K562 (cell line): Measurements from ENCODE around the gene LYST. TPM values are rescaled to one million over a fixed set of nuclear protein-coding genes. Genes with fewer than 3 reads are reported as not detected.

ENCODE experiments used
- ATAC-seq: fragments of 200-7000 bp; cut with Tn5 transposase; 3 replicates; pipeline ENCODE4 v1.9.1; 2020; ENCODE audit warnings: moderate library complexity
- BruUV-seq: library from RNA; stranded (reverse); fragments of 400-500 nt; replicated peaks from 2 replicates; lab custom pipeline; 2021; lab: Mats Ljungman, UMichigan
- CTCF ChIA-PET: fragments of 300-600 bp; formaldehyde crosslinking; extraction: SDS; loops from one replicate; lab custom pipeline; 2021; ENCODE audit warnings: low intra/inter-chr PET ratio; lab: Yijun Ruan, JAX
- POLR2A ChIA-PET: fragments of 300-600, 350-650 bp; sonication (Branson Sonifier 250); formaldehyde crosslinking; extraction: SDS; loops from one replicate; lab custom pipeline; 2021; ENCODE audit warnings: antibody characterized with exemption, inconsistent platforms; lab: Yijun Ruan, JAX
- DNase-seq, 4 experiments: peaks; one replicate each; pipeline versions ENCODE4 v3.0.0 to v3.0.0-alpha.2; 2011 to 2018; ENCODE audit warnings: low spot score in 3 of 4, mixed read lengths in 3 of 4; ENCODE audit errors: extremely low read depth in 1 of 4
- FAIRE-seq: peaks from 2 replicates; lab custom pipeline; 2011; peaks lifted over from hg19 to GRCh38; lab: Jason Lieb, UNC
- H2AFZ ChIP-seq: 2 replicates; pipeline ENCODE4 v1.6.0; 2011; ENCODE audit warnings: low read depth, low read length, control low read depth, inconsistent platforms
- H3K27ac ChIP-seq: fragments of 200-600 bp; 3 replicates; pipeline ENCODE4 v1.8.0; 2011; ENCODE audit warnings: low read depth, mild to moderate bottlenecking, control low read depth, inconsistent platforms, low read length, moderate library complexity, mixed read lengths; ENCODE audit errors: extremely low read depth
- H3K27me3 ChIP-seq, 2 experiments: fragments of 300-600 bp in 1 of 2; 2 replicates in 1 of 2; 3 replicates in 1 of 2; pipeline versions ENCODE4 v1.6.0 to v1.8.0; 2011; ENCODE audit warnings: inconsistent platforms in 2 of 2, low read length in 2 of 2, mild to moderate bottlenecking in 1 of 2, mixed read lengths in 1 of 2, moderate library complexity in 1 of 2; ENCODE audit not compliant: control insufficient read depth in 2 of 2, insufficient read depth in 2 of 2
- H3K36me3 ChIP-seq: fragments of 300-600 bp; 3 replicates; pipeline ENCODE4 v1.8.0; 2011; ENCODE audit warnings: mild to moderate bottlenecking, low read length, inconsistent platforms; ENCODE audit not compliant: control insufficient read depth, insufficient read depth
- H3K4me1 ChIP-seq, 2 experiments: fragments of 200-600 bp in 1 of 2; replicated peaks in 1 of 2; 2 replicates in 1 of 2; 3 replicates in 1 of 2; pipeline versions ENCODE4 v1.5.1 to v1.8.0; 2011; ENCODE audit warnings: inconsistent platforms in 2 of 2, low read length in 2 of 2, mild to moderate bottlenecking in 1 of 2, mixed read lengths in 1 of 2, moderate library complexity in 1 of 2; ENCODE audit not compliant: control insufficient read depth in 2 of 2, insufficient read depth in 2 of 2
- H3K4me2 ChIP-seq: 2 replicates; pipeline ENCODE4 v1.6.1; 2011; ENCODE audit warnings: low read length, control low read depth, inconsistent platforms, mixed read lengths; ENCODE audit not compliant: insufficient read depth
- H3K4me3 ChIP-seq: fragments of 200-600 bp; sonication (generic), shearing (Covaris generic); 2 replicates; pipeline ENCODE4 v1.5.1; 2016; ENCODE audit warnings: control low read depth, inconsistent platforms
- H3K79me2 ChIP-seq: fragments of 200-600 bp; 3 replicates; pipeline ENCODE4 v1.8.0; 2011; ENCODE audit warnings: low read length, inconsistent platforms; ENCODE audit not compliant: control insufficient read depth, insufficient read depth
- H3K9ac ChIP-seq, 2 experiments: 2 replicates each; pipeline versions ENCODE4 v1.6.0 to v1.6.1; 2011; ENCODE audit warnings: low read depth in 2 of 2, low read length in 2 of 2, control low read depth in 1 of 2, inconsistent platforms in 1 of 2, mild to moderate bottlenecking in 1 of 2, mixed read lengths in 1 of 2; ENCODE audit not compliant: insufficient read depth in 1 of 2
- H3K9me1 ChIP-seq: one replicate; pipeline ENCODE4 v1.6.0; 2011; ENCODE audit warnings: inconsistent platforms, mild to moderate bottlenecking, low read length, moderate library complexity; ENCODE audit not compliant: control insufficient read depth, insufficient read depth
- H3K9me3 ChIP-seq: replicated peaks from 2 replicates; pipeline ENCODE4 v1.5.1; 2011; ENCODE audit warnings: low read depth, low read length, inconsistent platforms; ENCODE audit not compliant: control insufficient read depth, insufficient read depth
- H4K20me1 ChIP-seq: replicated peaks from 2 replicates; pipeline ENCODE4 v1.6.1; 2011; ENCODE audit warnings: low read length, inconsistent platforms, mixed read lengths; ENCODE audit not compliant: control insufficient read depth, insufficient read depth
- MCM5 ChIP-seq: fragments of 450-650 bp; IDR thresholded peaks from 2 replicates; pipeline ENCODE4 v1.6.1; 2016; ENCODE audit warnings: low read depth
- MCM7 ChIP-seq, 2 experiments: fragments of 450-650 bp; IDR thresholded peaks; 2 replicates each; pipeline ENCODE4 v1.6.1; 2016 to 2018
- TAF9B ChIP-seq: fragments of 450-650 bp; IDR thresholded peaks from 2 replicates; pipeline ENCODE4 v1.6.1; 2018; ENCODE audit warnings: mild to moderate bottlenecking; ENCODE audit not compliant: partially characterized antibody
- U2AF2 ChIP-seq: fragments of 200-400 bp; formaldehyde crosslinking; optimal IDR thresholded peaks from 2 replicates; pipeline ENCODE3; 2017; ENCODE audit warnings: low read depth, mild to moderate bottlenecking, low read length
- ZBTB7A ChIP-seq: IDR thresholded peaks from 2 replicates; pipeline ENCODE4 v1.6.1; 2011; ENCODE audit warnings: low read depth, mild to moderate bottlenecking, low read length, moderate library complexity, borderline replicate concordance; ENCODE audit not compliant: control insufficient read depth
- ZNF239 ChIP-seq: fragments of 250-450 bp; sonication (Bioruptor Pico); IDR thresholded peaks from 2 replicates; pipeline ENCODE4 v1.4.0; 2020; ENCODE audit warnings: mild to moderate bottlenecking
- ZNF384 ChIP-seq: IDR thresholded peaks from 2 replicates; pipeline ENCODE4 v1.6.1; 2012; ENCODE audit warnings: low read depth, low read length, improper control_type of control experiment
- ZNF445 ChIP-seq: fragments of 250-450 bp; sonication (Bioruptor Pico); IDR thresholded peaks from 2 replicates; pipeline ENCODE4 v1.4.0; 2020; ENCODE audit warnings: low read depth, mild to moderate bottlenecking, moderate library complexity
- ZNF707 ChIP-seq: fragments of 250-450 bp; sonication (Bioruptor Pico); conservative IDR thresholded peaks from 2 replicates; pipeline ENCODE4 v1.8.0; 2022; ENCODE audit warnings: inconsistent platforms, mild to moderate bottlenecking, moderate library complexity
- ZNF778 ChIP-seq: fragments of 450-650 bp; formaldehyde crosslinking; IDR thresholded peaks from 2 replicates; pipeline ENCODE4 v1.4.0; 2020; ENCODE audit warnings: mild to moderate bottlenecking, moderate library complexity
- WGBS: fragments of 100-300 bp; shearing (Covaris generic); methylation state at CpG from one replicate; pipeline ENCODE4 v1.1.6; 2016; ENCODE audit warnings: low coverage, mixed read lengths; ENCODE audit not compliant: insufficient coverage; ENCODE audit errors: missing lambda C conversion rate; 5-methylcytosine and 5-hydroxymethylcytosine counted together
- in situ Hi-C: fragments of 300-500 bp; cut with MboI; formaldehyde crosslinking; loops from 4 replicates; pipeline ENCODE4 v1.15.0; 2018; ENCODE audit warnings: inconsistent platforms, mixed read lengths
- intact Hi-C: fragments of 100-400 bp; cut with micrococcal nuclease; formaldehyde crosslinking; loops from 2 replicates; pipeline ENCODE4 v1.14.2; 2022
- polyA plus RNA-seq, 8 experiments: library from polyadenylated mRNA; depleted of rRNA in 4 of 8; stranded (reverse) in 5 of 8; unstranded in 3 of 8; fragments of >200 nt; fragmentation: Nextera tagmentation in 2 of 8; fragmentation: Illumina TruSeq in 1 of 8; extraction: Ambion mirVana in 2 of 8; extraction: Trizol in 1 of 8; gene quantifications; 2 replicates each; pipeline versions ENCODE4 v1.2.1 to v1.2.3, GENCODE V29; 2011 to 2014; ENCODE audit warnings: inconsistent platforms in 1 of 8, missing spikeins in 1 of 8
- total RNA-seq, 7 experiments: library from RNA; depleted of rRNA in 6 of 7; stranded (reverse); fragments of >200 nt in 6 of 7; fragmentation: Illumina TruSeq in 2 of 7; extraction: Trizol in 2 of 7; gene quantifications; 2 replicates each; pipeline versions ENCODE4 v1.2.1 to v1.2.3, GENCODE V29; 2011 to 2021; ENCODE audit warnings: low replicate concordance in 1 of 7
- TF ChIP-seq, protein P1 (sequence below): sonication (generic); formaldehyde crosslinking; IDR thresholded peaks from 2 replicates; pipeline ENCODE4 v1.8.0; 2022; ENCODE audit warnings: missing genetic modification reagents, mild to moderate bottlenecking, borderline replicate concordance
- TF ChIP-seq, protein P2 (sequence below), 2 experiments: fragments of 450-650 bp; conservative IDR thresholded peaks; 2 replicates each; pipeline ENCODE4 v1.6.1; 2017; ENCODE audit warnings: mild to moderate bottlenecking in 2 of 2, moderate library complexity in 2 of 2
- TF ChIP-seq, protein P3 (sequence below): sonication (generic); formaldehyde crosslinking; IDR thresholded peaks from 2 replicates; pipeline ENCODE4 v1.8.0; 2022; ENCODE audit warnings: mild to moderate bottlenecking, low read depth, missing genetic modification reagents
- TF ChIP-seq, protein P4 (sequence below): sonication (generic); formaldehyde crosslinking; IDR thresholded peaks from 2 replicates; pipeline ENCODE4 v1.8.0; 2023; ENCODE audit warnings: mild to moderate bottlenecking, missing genetic modification reagents

LYST gene
- total and polyA plus RNA-seq, 9 of the 15 experiments (the other 6 are each of a cell fraction or from before 2014, with no cell fraction given): 0.73 to 2.4 (median 1.4) TPM

DNA sequence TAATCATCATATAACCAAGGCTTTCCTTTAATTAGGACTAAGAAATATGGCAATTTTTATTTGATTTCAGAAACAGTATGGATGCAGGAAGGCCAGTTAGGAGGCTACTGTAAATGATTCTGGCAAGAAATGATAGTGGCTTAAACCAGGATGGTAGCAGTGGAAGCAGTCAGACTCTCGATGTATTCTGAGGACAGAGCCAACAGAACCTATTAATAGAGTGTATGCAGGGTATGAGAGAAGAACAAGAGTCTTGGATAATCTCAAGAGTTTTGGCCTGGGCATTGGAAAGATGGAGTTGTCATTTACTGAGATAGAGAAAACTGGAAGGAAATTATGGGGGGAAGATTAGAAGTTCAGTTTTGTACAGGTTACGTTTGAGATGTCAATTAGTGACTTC, 143.8 kb downstream of the LYST start:
- 0% methylated on average over 2 of the region's 2 CpGs for WGBS
- Histone ChIP-seq H3K27me3 (peaks cover 0 to 6% of the 10 kb centered on the region in 2 experiments; a peak in 2 of 5 replicates), H3K9ac (no peak overlapping the region), H4K20me1 (no peaks in the 10 kb centered on the region), H2AFZ (no peak overlapping the region), H3K36me3 (no peaks in the 10 kb centered on the region), H3K9me3 (no peaks in the 10 kb centered on the region), H3K4me3 (no peak overlapping the region), H3K4me1 (no peaks in the 10 kb centered on the region), H3K9me1 (no peaks in the 10 kb centered on the region), H3K27ac (no peak overlapping the region), H3K4me2 (no peak overlapping the region), H3K79me2 (no peaks in the 10 kb centered on the region)
- in situ Hi-C loops (no loop called here), intact Hi-C loops (no loop called here)
- ChIA-PET CTCF (no interaction called here), POLR2A (no interaction called here)
- BruUV-seq: no TSS peak
- no peak for DNase-seq
- ATAC-seq: no peak
- no peak for FAIRE-seq
- no peak for TF ChIP-seq ZBTB7A
- no peak for TF ChIP-seq ZNF445 (CRISPR knock-in tag)
- TF ChIP-seq, protein P1, sequence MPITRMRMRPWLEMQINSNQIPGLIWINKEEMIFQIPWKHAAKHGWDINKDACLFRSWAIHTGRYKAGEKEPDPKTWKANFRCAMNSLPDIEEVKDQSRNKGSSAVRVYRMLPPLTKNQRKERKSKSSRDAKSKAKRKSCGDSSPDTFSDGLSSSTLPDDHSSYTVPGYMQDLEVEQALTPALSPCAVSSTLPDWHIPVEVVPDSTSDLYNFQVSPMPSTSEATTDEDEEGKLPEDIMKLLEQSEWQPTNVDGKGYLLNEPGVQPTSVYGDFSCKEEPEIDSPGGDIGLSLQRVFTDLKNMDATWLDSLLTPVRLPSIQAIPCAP (CRISPR knock-in tag): no peak
- no peak for TF ChIP-seq ZNF707 (CRISPR knock-in tag)
- no peak for TF ChIP-seq ZNF778
- no peak for TF ChIP-seq ZNF384
- TF ChIP-seq, protein P2, sequence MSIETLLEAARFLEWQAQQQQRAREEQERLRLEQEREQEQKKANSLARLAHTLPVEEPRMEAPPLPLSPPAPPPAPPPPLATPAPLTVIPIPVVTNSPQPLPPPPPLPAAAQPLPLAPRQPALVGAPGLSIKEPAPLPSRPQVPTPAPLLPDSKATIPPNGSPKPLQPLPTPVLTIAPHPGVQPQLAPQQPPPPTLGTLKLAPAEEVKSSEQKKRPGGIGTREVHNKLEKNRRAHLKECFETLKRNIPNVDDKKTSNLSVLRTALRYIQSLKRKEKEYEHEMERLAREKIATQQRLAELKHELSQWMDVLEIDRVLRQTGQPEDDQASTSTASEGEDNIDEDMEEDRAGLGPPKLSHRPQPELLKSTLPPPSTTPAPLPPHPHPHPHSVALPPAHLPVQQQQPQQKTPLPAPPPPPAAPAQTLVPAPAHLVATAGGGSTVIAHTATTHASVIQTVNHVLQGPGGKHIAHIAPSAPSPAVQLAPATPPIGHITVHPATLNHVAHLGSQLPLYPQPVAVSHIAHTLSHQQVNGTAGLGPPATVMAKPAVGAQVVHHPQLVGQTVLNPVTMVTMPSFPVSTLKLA (conservative IDR thresholded peaks at IDR 0.05): no peak
- no peak for TF ChIP-seq U2AF2
- TF ChIP-seq, protein P3, sequence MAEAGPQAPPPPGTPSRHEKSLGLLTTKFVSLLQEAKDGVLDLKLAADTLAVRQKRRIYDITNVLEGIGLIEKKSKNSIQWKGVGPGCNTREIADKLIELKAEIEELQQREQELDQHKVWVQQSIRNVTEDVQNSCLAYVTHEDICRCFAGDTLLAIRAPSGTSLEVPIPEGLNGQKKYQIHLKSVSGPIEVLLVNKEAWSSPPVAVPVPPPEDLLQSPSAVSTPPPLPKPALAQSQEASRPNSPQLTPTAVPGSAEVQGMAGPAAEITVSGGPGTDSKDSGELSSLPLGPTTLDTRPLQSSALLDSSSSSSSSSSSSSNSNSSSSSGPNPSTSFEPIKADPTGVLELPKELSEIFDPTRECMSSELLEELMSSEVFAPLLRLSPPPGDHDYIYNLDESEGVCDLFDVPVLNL (CRISPR knock-in tag): no peak
- no peak for TF ChIP-seq MCM7 (IDR thresholded peaks at IDR 0.05)
- no peak for TF ChIP-seq TAF9B
- TF ChIP-seq ZNF239 (CRISPR knock-in tag): no peak
- no peak for TF ChIP-seq MCM5
- TF ChIP-seq, protein P4, sequence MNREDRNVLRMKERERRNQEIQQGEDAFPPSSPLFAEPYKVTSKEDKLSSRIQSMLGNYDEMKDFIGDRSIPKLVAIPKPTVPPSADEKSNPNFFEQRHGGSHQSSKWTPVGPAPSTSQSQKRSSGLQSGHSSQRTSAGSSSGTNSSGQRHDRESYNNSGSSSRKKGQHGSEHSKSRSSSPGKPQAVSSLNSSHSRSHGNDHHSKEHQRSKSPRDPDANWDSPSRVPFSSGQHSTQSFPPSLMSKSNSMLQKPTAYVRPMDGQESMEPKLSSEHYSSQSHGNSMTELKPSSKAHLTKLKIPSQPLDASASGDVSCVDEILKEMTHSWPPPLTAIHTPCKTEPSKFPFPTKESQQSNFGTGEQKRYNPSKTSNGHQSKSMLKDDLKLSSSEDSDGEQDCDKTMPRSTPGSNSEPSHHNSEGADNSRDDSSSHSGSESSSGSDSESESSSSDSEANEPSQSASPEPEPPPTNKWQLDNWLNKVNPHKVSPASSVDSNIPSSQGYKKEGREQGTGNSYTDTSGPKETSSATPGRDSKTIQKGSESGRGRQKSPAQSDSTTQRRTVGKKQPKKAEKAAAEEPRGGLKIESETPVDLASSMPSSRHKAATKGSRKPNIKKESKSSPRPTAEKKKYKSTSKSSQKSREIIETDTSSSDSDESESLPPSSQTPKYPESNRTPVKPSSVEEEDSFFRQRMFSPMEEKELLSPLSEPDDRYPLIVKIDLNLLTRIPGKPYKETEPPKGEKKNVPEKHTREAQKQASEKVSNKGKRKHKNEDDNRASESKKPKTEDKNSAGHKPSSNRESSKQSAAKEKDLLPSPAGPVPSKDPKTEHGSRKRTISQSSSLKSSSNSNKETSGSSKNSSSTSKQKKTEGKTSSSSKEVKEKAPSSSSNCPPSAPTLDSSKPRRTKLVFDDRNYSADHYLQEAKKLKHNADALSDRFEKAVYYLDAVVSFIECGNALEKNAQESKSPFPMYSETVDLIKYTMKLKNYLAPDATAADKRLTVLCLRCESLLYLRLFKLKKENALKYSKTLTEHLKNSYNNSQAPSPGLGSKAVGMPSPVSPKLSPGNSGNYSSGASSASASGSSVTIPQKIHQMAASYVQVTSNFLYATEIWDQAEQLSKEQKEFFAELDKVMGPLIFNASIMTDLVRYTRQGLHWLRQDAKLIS: no peak
